GM19468 (cell line): ENCODE data around the gene UBR1.
"Not testable (repeated sequence)": the region's sequence is repeated elsewhere in the genome, so short reads cannot be mapped to it uniquely, and the experiment has no call there.

Source experiments
- ATAC-seq: cut with Tn5 transposase; IDR thresholded peaks from one replicate; pipeline ENCODE4 v1.9.1; 2021; ENCODE audit warnings: mild to moderate bottlenecking, moderate library complexity, moderate number of reproducible peaks; ENCODE audit not compliant: unreplicated experiment; ENCODE audit errors: extremely low read depth

UBR1 gene

GRCh38 chr15:42986693-42987342 is 119.0 kb downstream of the UBR1 start:
- ATAC-seq: no peak

GRCh38 chr15:42984493-42985034 is 121.3 kb downstream of the UBR1 start:
- ATAC-seq: no peak

- ATAC-seq: not testable (repeated sequence)
Observed at GRCh38 chr15:42979113-42979512, 126.7 kb downstream of the UBR1 start.

- no peak for ATAC-seq
Observed at GRCh38 chr15:42974202-42974862, 131.5 kb downstream of the UBR1 start.

GRCh38 chr15:42973114-42973513 is 132.7 kb downstream of the UBR1 start:
- no peak for ATAC-seq

GRCh38 chr15:42971830-42972229 is 134.0 kb downstream of the UBR1 start:
- ATAC-seq: no peak

- no peak for ATAC-seq
Observed at GRCh38 chr15:42964476-42964875, 141.4 kb downstream of the UBR1 start.

- ATAC-seq: no peak
Observed at GRCh38 chr15:42955518-42955917, 150.3 kb downstream of the UBR1 start.

GRCh38 chr15:42954291-42954690 is 151.5 kb downstream of the UBR1 start:
- no peak for ATAC-seq

GRCh38 chr15:42948898-42949297 is 156.9 kb downstream of the UBR1 start:
- not testable (repeated sequence) for ATAC-seq

- ATAC-seq: no peak
Observed at GRCh38 chr15:42940527-42940926, 165.3 kb downstream of the UBR1 start.

- ATAC-seq: no peak
Observed at GRCh38 chr15:42939841-42940240, 166.0 kb downstream of the UBR1 start.

GRCh38 chr15:42937143-42937542 is 168.7 kb downstream of the UBR1 start:
- ATAC-seq: no peak

- ATAC-seq: no peak
Observed at GRCh38 chr15:42933886-42934667, 171.8 kb downstream of the UBR1 start.

GRCh38 chr15:42932833-42933515 is 172.9 kb downstream of the UBR1 start:
- no peak for ATAC-seq

GRCh38 chr15:42931702-42932486 is 173.9 kb downstream of the UBR1 start:
- ATAC-seq: no peak

- ATAC-seq: no peak
Observed at GRCh38 chr15:42929306-42929848, 176.5 kb downstream of the UBR1 start.

GRCh38 chr15:42921342-42921731 is 184.5 kb downstream of the UBR1 start:
- ATAC-seq: no peak
